Endothelial cell of umbilical vein (primary cell): ENCODE data around the gene AP5M1. TPM values are rescaled to one million over a fixed set of nuclear protein-coding genes. Genes with fewer than 3 reads are reported as not detected.
"Not testable (repeated sequence)": the region's sequence is repeated elsewhere in the genome, so short reads cannot be mapped to it uniquely, and the experiment has no call there.

Source experiments
- BruUV-seq: library from RNA; stranded (reverse); fragments of 400-500 nt; replicated peaks from 2 replicates; lab custom pipeline; 2021; lab: Mats Ljungman, UMichigan
- CTCF ChIA-PET: fragments of 300-600, 350-600 bp; sonication (Branson Sonifier 250); formaldehyde crosslinking; loops from one replicate; lab custom pipeline; 2021; ENCODE audit warnings: antibody characterized with exemption, inconsistent platforms; lab: Charles Lee
- POLR2A ChIA-PET: fragments of 300-600, 350-600 bp; sonication (Branson Sonifier 250); formaldehyde crosslinking; loops from one replicate; lab custom pipeline; 2021; ENCODE audit warnings: antibody characterized with exemption, inconsistent platforms; lab: Charles Lee
- DNase-seq: peaks from one replicate; pipeline ENCODE4 v3.0.0-alpha.2; 2011; ENCODE audit warnings: low read depth, low spot score
- FAIRE-seq: peaks from 2 replicates; lab custom pipeline; 2011; peaks lifted over from hg19 to GRCh38; lab: Jason Lieb, UNC
- H2AFZ ChIP-seq: 2 replicates; pipeline ENCODE4 v1.6.0; 2012; ENCODE audit warnings: low read depth, low read length, control low read depth, inconsistent platforms
- H3K27ac ChIP-seq: 2 replicates; pipeline ENCODE4 v1.5.1; 2011; ENCODE audit warnings: low read depth, mild to moderate bottlenecking, control low read depth, low read length, moderate library complexity; ENCODE audit not compliant: insufficient read depth
- H3K27me3 ChIP-seq, 2 experiments: 2 replicates each; pipeline versions ENCODE4 v1.6.0 to v1.6.1; 2011; ENCODE audit warnings: low read length in 2 of 2, mixed read lengths in 1 of 2; ENCODE audit not compliant: control insufficient read depth in 2 of 2, insufficient read depth in 2 of 2
- H3K36me3 ChIP-seq, 2 experiments: 2 replicates in 1 of 2; 3 replicates in 1 of 2; pipeline ENCODE4 v1.5.1; 2011; ENCODE audit warnings: low read length in 2 of 2, mild to moderate bottlenecking in 1 of 2, moderate library complexity in 1 of 2; ENCODE audit not compliant: control insufficient read depth in 2 of 2, insufficient read depth in 2 of 2; ENCODE audit errors: extremely low read depth in 1 of 2
- H3K4me1 ChIP-seq: 3 replicates; pipeline ENCODE4 v1.5.1; 2011; ENCODE audit warnings: mild to moderate bottlenecking, low read length; ENCODE audit not compliant: control insufficient read depth, insufficient read depth; ENCODE audit errors: extremely low read depth
- H3K4me2 ChIP-seq: 2 replicates; pipeline ENCODE4 v1.6.1; 2011; ENCODE audit warnings: low read length, control low read depth, mixed read lengths; ENCODE audit not compliant: insufficient read depth
- H3K4me3 ChIP-seq, 3 experiments: fragments of 200-600 bp in 1 of 3; sonication (generic), shearing (Covaris generic) in 1 of 3; replicated peaks in 1 of 3; 2 replicates each; pipeline ENCODE4 v1.5.1; 2011 to 2016; ENCODE audit warnings: control low read depth in 3 of 3, low read length in 3 of 3, mild to moderate bottlenecking in 2 of 3, inconsistent platforms in 1 of 3, low read depth in 1 of 3, moderate library complexity in 1 of 3; ENCODE audit not compliant: insufficient read depth in 1 of 3
- H3K79me2 ChIP-seq: 2 replicates; pipeline ENCODE4 v1.6.0; 2012; ENCODE audit warnings: low read length, inconsistent platforms; ENCODE audit not compliant: control insufficient read depth, insufficient read depth
- H3K9ac ChIP-seq: replicated peaks from 2 replicates; pipeline ENCODE3; 2011; ENCODE audit warnings: low read length, control low read depth; ENCODE audit not compliant: insufficient read depth; ENCODE audit errors: extremely low read depth
- H3K9me1 ChIP-seq: replicated peaks from 3 replicates; pipeline ENCODE4 v1.6.0; 2011; ENCODE audit warnings: mild to moderate bottlenecking, low read length; ENCODE audit not compliant: control insufficient read depth, insufficient read depth; ENCODE audit errors: extremely low read depth
- H3K9me3 ChIP-seq: replicated peaks from 2 replicates; pipeline ENCODE4 v1.5.1; 2012; ENCODE audit warnings: low read length, inconsistent platforms; ENCODE audit not compliant: control insufficient read depth, insufficient read depth
- H4K20me1 ChIP-seq: replicated peaks from 2 replicates; pipeline ENCODE3; 2011; ENCODE audit warnings: mild to moderate bottlenecking, low read length; ENCODE audit not compliant: control insufficient read depth, insufficient read depth; ENCODE audit errors: extremely low read depth
- EZH2 ChIP-seq: IDR thresholded peaks from 2 replicates; pipeline ENCODE4 v1.6.1; 2012; ENCODE audit warnings: borderline replicate concordance, low read depth, mild to moderate bottlenecking, moderate library complexity, low read length, inconsistent platforms; ENCODE audit not compliant: severe bottlenecking
- FOS ChIP-seq: IDR thresholded peaks from 2 replicates; pipeline ENCODE4 v1.6.1; 2011; ENCODE audit warnings: mild to moderate bottlenecking, low read length, moderate library complexity, borderline replicate concordance; ENCODE audit not compliant: insufficient read depth
- GATA2 ChIP-seq: IDR thresholded peaks from 2 replicates; pipeline ENCODE4 v1.7.0; 2011; ENCODE audit warnings: low read depth, mild to moderate bottlenecking, moderate library complexity, mixed read lengths, low read length; ENCODE audit not compliant: insufficient read length, insufficient read depth
- JUN ChIP-seq: IDR thresholded peaks from 2 replicates; pipeline ENCODE4 v1.6.1; 2011; ENCODE audit warnings: borderline replicate concordance, low read depth; ENCODE audit not compliant: insufficient read length, insufficient read depth
- MYC ChIP-seq: IDR thresholded peaks from one replicate; pipeline ENCODE4 v1.6.1; 2011; ENCODE audit warnings: mild to moderate bottlenecking, low read depth, low read length
- POLR2A ChIP-seq: IDR thresholded peaks from 2 replicates; pipeline ENCODE4 v1.6.1; 2012; ENCODE audit warnings: low read depth, mild to moderate bottlenecking, control low read depth, low read length
- POLR2AphosphoS5 ChIP-seq: IDR thresholded peaks from 2 replicates; pipeline ENCODE4 v1.6.1; 2012; ENCODE audit warnings: low read depth, mild to moderate bottlenecking, control low read depth, low read length, moderate library complexity; ENCODE audit not compliant: insufficient read depth
- dilution Hi-C: fragments of 300-500 bp; cut with MboI; formaldehyde crosslinking; loops from one replicate; pipeline ENCODE4 v1.15.0; 2019; ENCODE audit warnings: low sequenced_read_pairs; ENCODE audit not compliant: extremely low pct_ligation_motif_present
- intact Hi-C: fragments of 100-400 bp; cut with micrococcal nuclease; formaldehyde crosslinking; loops from one replicate; pipeline ENCODE4 v1.10.0; 2022
- polyA plus RNA-seq, 4 experiments: library from polyadenylated mRNA; depleted of rRNA in 3 of 4; stranded (reverse) in 3 of 4; unstranded in 1 of 4; fragments of >200 nt; gene quantifications; 2 replicates each; pipeline versions ENCODE4 v1.2.1 to v1.2.3, GENCODE V29; 2011 to 2012; ENCODE audit warnings: missing spikeins in 1 of 4
- total RNA-seq: library from RNA; stranded (reverse); gene quantifications from 2 replicates; pipeline ENCODE4 v1.2.3, GENCODE V29; 2021
- TF ChIP-seq, protein P1 (sequence below), 2 donors: IDR thresholded peaks; 1 replicate in 1 of 2; 2 replicates in 1 of 2; pipeline ENCODE4 v1.5.1; 2011; ENCODE audit warnings: low read length in 2 of 2, mild to moderate bottlenecking in 2 of 2, moderate library complexity in 2 of 2, control low read depth in 1 of 2, inconsistent platforms in 1 of 2, low read depth in 1 of 2; ENCODE audit not compliant: insufficient read depth in 1 of 2; ENCODE audit errors: extremely low read depth in 1 of 2
- TF ChIP-seq, protein P2 (sequence below): IDR thresholded peaks from 2 replicates; pipeline ENCODE4 v1.6.1; 2011; ENCODE audit not compliant: insufficient read depth, insufficient read length

AP5M1 gene
- total and polyA plus RNA-seq, 2 donors (not counting 3 experiments of a cell fraction or from before 2014, with no cell fraction given), result 14.8 to 38.7 TPM

DNA sequence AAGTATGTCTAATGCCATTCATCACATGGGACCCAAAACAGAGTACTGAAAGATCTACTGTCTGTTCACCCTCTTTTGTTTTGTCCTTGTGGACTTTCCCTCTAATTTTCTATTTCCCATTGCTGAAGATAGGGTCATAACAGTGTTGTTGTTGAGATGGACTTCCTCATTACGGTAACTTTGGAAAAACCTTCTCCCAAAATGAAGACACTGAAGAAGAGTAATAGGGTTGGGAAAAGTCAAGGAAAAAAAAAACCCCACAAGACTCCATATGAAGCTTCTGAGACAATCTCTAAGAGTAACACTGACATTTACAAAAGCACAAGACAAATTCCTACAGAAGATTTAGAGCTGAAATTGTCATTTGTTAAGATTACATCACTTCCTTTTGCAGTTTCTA lies 36.8 kb upstream of the AP5M1 start:
- Histone ChIP-seq H3K4me2 (no peak overlapping the region), H3K9me1 (no peaks in the 10 kb centered on the region), H3K27ac (no peak overlapping the region), H3K4me3 (no peak overlapping the region), H3K79me2 (no peaks in the 10 kb centered on the region), H3K4me1 (no peaks in the 10 kb centered on the region), H3K36me3 (peaks cover 2 to 9% of the 10 kb centered on the region in 2 experiments), H3K9me3 (no peaks in the 10 kb centered on the region), H4K20me1 (no peaks in the 10 kb centered on the region), H3K27me3 (no peaks in the 10 kb centered on the region), H3K9ac (no peak overlapping the region), H2AFZ (no peak overlapping the region)
- dilution Hi-C loops (no loop called here), intact Hi-C loops (no loop called here)
- no peak for TF ChIP-seq JUN
- TF ChIP-seq MYC, result no peak
- no peak for TF ChIP-seq POLR2AphosphoS5
- TF ChIP-seq, protein P1, sequence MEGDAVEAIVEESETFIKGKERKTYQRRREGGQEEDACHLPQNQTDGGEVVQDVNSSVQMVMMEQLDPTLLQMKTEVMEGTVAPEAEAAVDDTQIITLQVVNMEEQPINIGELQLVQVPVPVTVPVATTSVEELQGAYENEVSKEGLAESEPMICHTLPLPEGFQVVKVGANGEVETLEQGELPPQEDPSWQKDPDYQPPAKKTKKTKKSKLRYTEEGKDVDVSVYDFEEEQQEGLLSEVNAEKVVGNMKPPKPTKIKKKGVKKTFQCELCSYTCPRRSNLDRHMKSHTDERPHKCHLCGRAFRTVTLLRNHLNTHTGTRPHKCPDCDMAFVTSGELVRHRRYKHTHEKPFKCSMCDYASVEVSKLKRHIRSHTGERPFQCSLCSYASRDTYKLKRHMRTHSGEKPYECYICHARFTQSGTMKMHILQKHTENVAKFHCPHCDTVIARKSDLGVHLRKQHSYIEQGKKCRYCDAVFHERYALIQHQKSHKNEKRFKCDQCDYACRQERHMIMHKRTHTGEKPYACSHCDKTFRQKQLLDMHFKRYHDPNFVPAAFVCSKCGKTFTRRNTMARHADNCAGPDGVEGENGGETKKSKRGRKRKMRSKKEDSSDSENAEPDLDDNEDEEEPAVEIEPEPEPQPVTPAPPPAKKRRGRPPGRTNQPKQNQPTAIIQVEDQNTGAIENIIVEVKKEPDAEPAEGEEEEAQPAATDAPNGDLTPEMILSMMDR (IDR thresholded peaks at IDR 0.05; ENCODE audit: extremely low read depth in 1 of 2, insufficient read depth in 1 of 2, low read depth in 1 of 2, low read length in 2 of 2), result no peak
- no peak for TF ChIP-seq FOS
- TF ChIP-seq GATA2, result no peak
- TF ChIP-seq EZH2, result no peak
- TF ChIP-seq, protein P2, sequence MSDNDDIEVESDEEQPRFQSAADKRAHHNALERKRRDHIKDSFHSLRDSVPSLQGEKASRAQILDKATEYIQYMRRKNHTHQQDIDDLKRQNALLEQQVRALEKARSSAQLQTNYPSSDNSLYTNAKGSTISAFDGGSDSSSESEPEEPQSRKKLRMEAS, result no peak
- TF ChIP-seq POLR2A, result no peak
- BruUV-seq, result no TSS peak
- ChIA-PET CTCF (no interaction called here), POLR2A (no interaction called here)
- no peak for DNase-seq
- no peak for FAIRE-seq

DNA sequence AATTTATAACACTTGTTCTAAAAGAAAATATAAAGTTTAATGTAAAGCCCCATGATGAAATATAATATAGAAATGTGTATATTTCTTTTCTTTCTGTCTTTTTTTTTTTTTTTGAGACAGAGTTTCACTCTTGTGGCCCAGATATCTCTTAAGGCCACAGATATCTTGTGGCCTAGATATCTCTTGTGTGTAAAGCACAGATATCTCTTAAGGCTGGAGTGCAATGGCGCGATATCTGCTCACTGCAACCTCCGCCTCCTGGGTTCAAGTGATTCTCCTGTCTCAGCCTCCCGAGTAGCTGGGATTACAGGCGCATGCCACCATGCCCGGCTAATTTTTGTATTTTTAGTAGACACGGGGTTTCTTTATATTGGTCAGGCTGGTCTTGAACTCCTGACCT lies 28.7 kb upstream of the AP5M1 start:
- H3K79me2 ChIP-seq, H3K9ac ChIP-seq, H3K27ac ChIP-seq, dilution Hi-C loops, H3K9me1 ChIP-seq, H3K4me1 ChIP-seq, H2AFZ ChIP-seq, H4K20me1 ChIP-seq, H3K27me3 ChIP-seq, H3K4me2 ChIP-seq, intact Hi-C loops, BruUV-seq, CTCF ChIA-PET, FAIRE-seq, DNase-seq, H3K4me3 ChIP-seq, POLR2A ChIA-PET, H3K9me3 ChIP-seq: not testable (repeated sequence)
- peaks cover 0 to 12% of the 10 kb centered on the region in 2 experiments for H3K36me3 ChIP-seq
